Measurements from ENCODE around the gene WDR5. TPM values are rescaled to one million over a fixed set of nuclear protein-coding genes. Genes with fewer than 3 reads are reported as not detected.

The WDR5 gene
- total and polyA plus RNA-seq, 2 of the 13 experiments (the other 11 are each of a cell fraction or from before 2014, with no cell fraction given) = 34.3 TPM

DNA sequence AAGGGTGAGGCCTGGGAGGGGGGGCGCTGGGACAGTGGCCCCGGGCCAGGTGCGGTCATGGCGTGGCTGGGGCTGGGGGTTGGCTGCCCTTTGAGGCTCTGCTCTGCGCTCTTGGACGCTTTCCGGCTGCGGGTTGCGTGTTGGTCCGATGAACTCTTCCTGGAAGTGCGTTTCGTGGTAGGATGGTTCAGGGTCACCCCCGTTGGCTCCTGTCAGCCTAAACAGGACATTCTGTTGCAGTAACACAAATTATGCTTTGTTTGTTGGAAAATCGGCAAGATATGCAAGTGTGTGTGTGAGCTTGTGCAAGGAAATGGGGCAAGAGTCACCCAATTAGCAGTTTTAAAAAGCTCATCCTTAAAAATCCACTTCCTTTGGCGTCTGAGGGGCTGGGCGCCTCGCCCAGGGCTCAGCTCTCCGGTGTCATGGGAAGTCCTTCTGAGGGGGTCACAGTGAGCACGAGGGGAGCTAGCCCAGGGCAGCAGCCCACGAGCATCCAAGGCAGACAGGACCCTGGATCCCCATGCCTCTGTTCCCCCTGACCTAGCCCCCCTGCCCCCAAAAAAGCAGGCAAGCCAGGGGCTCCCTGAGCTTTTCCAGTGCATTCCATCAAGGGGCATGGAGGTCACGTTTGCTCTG is 50.7 kb downstream of the WDR5 start:
- ATAC-seq (peak; percentile 35; the same call in 2 of the 3 replicates), FAIRE-seq (no peak), DNase-seq (ENCODE audit: low spot score) (no peak)
- ChIA-PET CTCF (ENCODE audit: low intra/inter-chr PET ratio, low total read pairs) (no interaction called here), POLR2A (no interaction called here)
- H3K4me2 ChIP-seq (ENCODE audit: low read depth, low read length) = peak overlapping the region; percentile 71
- peak overlapping the region in 1 of 3 experiments; percentile 53; a peak in 2 of 6 replicates for H3K4me3 ChIP-seq (replicated peaks in 1 of 3; ENCODE audit: insufficient read depth in 1 of 3, low read depth in 2 of 3, low read length in 3 of 3)
- peaks cover 42% of the 10 kb centered on the region for H3K4me1 ChIP-seq (ENCODE audit: insufficient read depth, low read length)
- H2AFZ ChIP-seq (ENCODE audit: low read length) = no peak overlapping the region
- intact Hi-C loops (cut with micrococcal nuclease; ENCODE audit: unreplicated experiment) = no loop called here
- H3K9ac ChIP-seq (ENCODE audit: insufficient read depth, low read depth, low read length) = no peak overlapping the region
- 4% methylated on average over 12 of the region's 21 CpGs for WGBS (ENCODE audit: low lambda C conversion rate)
- H3K36me3 ChIP-seq (replicated peaks in 1 of 2; ENCODE audit: control insufficient read depth in 1 of 2, insufficient read depth in 2 of 2, low read length in 2 of 2) = no peaks in the 10 kb centered on the region
- no peaks in the 10 kb centered on the region for H4K20me1 ChIP-seq (ENCODE audit: insufficient read depth, low read length)
- BruUV-seq (replicated peaks) = no TSS peak
- H3K27ac ChIP-seq (ENCODE audit: extremely low read length, insufficient read depth, low read length) = no peak overlapping the region
- peaks cover 11 to 46% of the 10 kb centered on the region in 2 experiments; a peak in 3 of 5 replicates for H3K27me3 ChIP-seq (ENCODE audit: control insufficient read depth in 1 of 2, insufficient read depth in 2 of 2, low read length in 2 of 2)
- no peaks in the 10 kb centered on the region for H3K9me3 ChIP-seq (ENCODE audit: low read length)
- in situ Hi-C loops (cut with HindIII; ENCODE audit: extremely low pct_ligation_motif_present, low pct_unique_long_range_greater_than_20kb) = no loop called here
- H3K79me2 ChIP-seq (ENCODE audit: insufficient read depth, low read length) = no peaks in the 10 kb centered on the region
- TF ChIP-seq ATF7-NPFF (CRISPR knock-in tag; IDR thresholded peaks at IDR 0.05; ENCODE audit: low read depth) = 0 out of 2 replicates have a peak, but pooled peaks have one; percentile 17
- peak; percentile 35; the same call in 1 of the 2 replicates for TF ChIP-seq ELF3 (CRISPR knock-in tag; IDR thresholded peaks at IDR 0.05)
- TF ChIP-seq NPAS2 (CRISPR knock-in tag; IDR thresholded peaks at IDR 0.05; ENCODE audit: borderline replicate concordance) = no peak
- TF ChIP-seq TGIF2 (CRISPR knock-in tag; IDR thresholded peaks at IDR 0.05) = no peak
- TF ChIP-seq, protein P1, sequence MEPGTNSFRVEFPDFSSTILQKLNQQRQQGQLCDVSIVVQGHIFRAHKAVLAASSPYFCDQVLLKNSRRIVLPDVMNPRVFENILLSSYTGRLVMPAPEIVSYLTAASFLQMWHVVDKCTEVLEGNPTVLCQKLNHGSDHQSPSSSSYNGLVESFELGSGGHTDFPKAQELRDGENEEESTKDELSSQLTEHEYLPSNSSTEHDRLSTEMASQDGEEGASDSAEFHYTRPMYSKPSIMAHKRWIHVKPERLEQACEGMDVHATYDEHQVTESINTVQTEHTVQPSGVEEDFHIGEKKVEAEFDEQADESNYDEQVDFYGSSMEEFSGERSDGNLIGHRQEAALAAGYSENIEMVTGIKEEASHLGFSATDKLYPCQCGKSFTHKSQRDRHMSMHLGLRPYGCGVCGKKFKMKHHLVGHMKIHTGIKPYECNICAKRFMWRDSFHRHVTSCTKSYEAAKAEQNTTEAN (CRISPR knock-in tag; conservative IDR thresholded peaks at IDR 0.05) = peak; percentile 78; the same call in 1 of the 2 replicates
- no peak for TF ChIP-seq SOX13 (IDR thresholded peaks at IDR 0.05)
- TF ChIP-seq SOX13 (CRISPR knock-in tag; conservative IDR thresholded peaks at IDR 0.05 in 1 of 2, IDR thresholded peaks at IDR 0.05 in 1 of 2) = peak in 1 of 2 experiments; percentile 6; a peak in 1 of 4 replicates
- no peak for TF ChIP-seq ZMYM4 (CRISPR knock-in tag; IDR thresholded peaks at IDR 0.05)
- TF ChIP-seq RARA (CRISPR knock-in tag; IDR thresholded peaks at IDR 0.05) = peak; percentile 46; the same call in 1 of the 2 replicates
- TF ChIP-seq, protein P2, sequence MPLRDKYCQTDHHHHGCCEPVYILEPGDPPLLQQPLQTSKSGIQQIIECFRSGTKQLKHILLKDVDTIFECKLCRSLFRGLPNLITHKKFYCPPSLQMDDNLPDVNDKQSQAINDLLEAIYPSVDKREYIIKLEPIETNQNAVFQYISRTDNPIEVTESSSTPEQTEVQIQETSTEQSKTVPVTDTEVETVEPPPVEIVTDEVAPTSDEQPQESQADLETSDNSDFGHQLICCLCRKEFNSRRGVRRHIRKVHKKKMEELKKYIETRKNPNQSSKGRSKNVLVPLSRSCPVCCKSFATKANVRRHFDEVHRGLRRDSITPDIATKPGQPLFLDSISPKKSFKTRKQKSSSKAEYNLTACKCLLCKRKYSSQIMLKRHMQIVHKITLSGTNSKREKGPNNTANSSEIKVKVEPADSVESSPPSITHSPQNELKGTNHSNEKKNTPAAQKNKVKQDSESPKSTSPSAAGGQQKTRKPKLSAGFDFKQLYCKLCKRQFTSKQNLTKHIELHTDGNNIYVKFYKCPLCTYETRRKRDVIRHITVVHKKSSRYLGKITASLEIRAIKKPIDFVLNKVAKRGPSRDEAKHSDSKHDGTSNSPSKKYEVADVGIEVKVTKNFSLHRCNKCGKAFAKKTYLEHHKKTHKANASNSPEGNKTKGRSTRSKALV (CRISPR knock-in tag; IDR thresholded peaks at IDR 0.05) = peak; percentile 57; the same call in 1 of the 2 replicates
- no peak for TF ChIP-seq NR2F6 (IDR thresholded peaks at IDR 0.05)
- TF ChIP-seq NR2F6 (CRISPR knock-in tag; IDR thresholded peaks at IDR 0.05) = peak; percentile 41; the same call in 1 of the 2 replicates
- TF ChIP-seq TBX2 (CRISPR knock-in tag; IDR thresholded peaks at IDR 0.05; ENCODE audit: borderline replicate concordance) = no peak
- 0 out of 2 replicates have a peak, but pooled peaks have one; percentile 46 for TF ChIP-seq MTF2 (CRISPR knock-in tag; IDR thresholded peaks at IDR 0.05; ENCODE audit: borderline replicate concordance)
- no peak for TF ChIP-seq LCORL (IDR thresholded peaks at IDR 0.05)
- peak; percentile 54 for TF ChIP-seq LCORL (CRISPR knock-in tag; IDR thresholded peaks at IDR 0.05)
- TF ChIP-seq MED8 (CRISPR knock-in tag; IDR thresholded peaks at IDR 0.05; ENCODE audit: insufficient replicate concordance) = no peak
- no peak for TF ChIP-seq ZNF552 (CRISPR knock-in tag; IDR thresholded peaks at IDR 0.05; ENCODE audit: borderline replicate concordance)
- TF ChIP-seq ISL2 (CRISPR knock-in tag; IDR thresholded peaks at IDR 0.05) = no peak
- TF ChIP-seq CENPT (CRISPR knock-in tag; IDR thresholded peaks at IDR 0.05; ENCODE audit: low read depth) = no peak
- TF ChIP-seq ZNF850 (CRISPR knock-in tag; conservative IDR thresholded peaks at IDR 0.05) = no peak
- TF ChIP-seq ZNF660 (CRISPR knock-in tag; IDR thresholded peaks at IDR 0.05; ENCODE audit: borderline replicate concordance, low read depth) = no peak
